ENCODE measurements around the gene PVALB.

DNA sequence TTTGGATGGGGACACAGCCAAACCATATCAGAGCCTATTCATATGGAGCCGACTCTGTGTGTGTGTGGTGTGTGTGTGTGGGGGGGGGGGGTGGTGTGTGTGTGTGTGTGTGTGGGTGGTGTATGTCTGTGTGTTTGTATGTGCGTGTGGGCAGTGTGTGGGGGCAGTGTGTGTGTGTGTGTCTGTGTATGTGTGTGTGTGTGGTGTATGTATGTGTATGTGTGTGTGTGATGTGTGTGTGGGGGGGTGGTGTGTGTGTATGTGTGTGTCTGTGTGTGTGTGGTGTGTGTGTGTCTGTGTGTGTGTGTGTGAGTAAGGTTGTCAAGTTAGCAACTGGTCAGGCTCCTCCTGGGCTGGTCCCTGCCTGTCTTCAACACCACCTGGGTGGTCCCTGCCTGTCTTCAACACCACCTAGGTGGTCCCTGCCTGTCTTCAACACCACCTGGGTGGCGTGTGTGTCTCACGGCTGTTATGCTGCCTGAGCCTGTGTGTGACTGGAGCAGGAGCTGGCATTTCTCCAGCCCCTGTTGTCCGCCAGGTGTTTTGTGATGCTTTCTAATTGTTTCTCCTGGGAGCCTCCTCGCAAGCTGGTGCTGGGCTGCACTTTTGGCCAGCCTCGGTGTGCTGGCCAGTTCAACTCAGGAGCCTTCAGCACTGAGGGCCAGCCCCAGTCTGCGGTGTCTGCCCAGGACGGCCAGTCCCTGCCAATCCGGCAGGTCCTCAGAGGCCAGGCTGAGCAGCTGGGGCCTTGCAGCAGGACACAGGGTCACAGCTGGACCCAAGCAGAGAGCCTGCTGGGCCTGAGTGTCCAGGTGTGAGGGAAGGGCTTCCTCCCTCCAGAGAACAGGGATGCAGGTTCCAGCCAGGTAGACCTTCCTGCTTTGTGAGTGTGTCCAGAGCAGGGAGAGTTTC, 21.5 kb upstream of the PVALB start:
- TF ChIP-seq, protein P1, sequence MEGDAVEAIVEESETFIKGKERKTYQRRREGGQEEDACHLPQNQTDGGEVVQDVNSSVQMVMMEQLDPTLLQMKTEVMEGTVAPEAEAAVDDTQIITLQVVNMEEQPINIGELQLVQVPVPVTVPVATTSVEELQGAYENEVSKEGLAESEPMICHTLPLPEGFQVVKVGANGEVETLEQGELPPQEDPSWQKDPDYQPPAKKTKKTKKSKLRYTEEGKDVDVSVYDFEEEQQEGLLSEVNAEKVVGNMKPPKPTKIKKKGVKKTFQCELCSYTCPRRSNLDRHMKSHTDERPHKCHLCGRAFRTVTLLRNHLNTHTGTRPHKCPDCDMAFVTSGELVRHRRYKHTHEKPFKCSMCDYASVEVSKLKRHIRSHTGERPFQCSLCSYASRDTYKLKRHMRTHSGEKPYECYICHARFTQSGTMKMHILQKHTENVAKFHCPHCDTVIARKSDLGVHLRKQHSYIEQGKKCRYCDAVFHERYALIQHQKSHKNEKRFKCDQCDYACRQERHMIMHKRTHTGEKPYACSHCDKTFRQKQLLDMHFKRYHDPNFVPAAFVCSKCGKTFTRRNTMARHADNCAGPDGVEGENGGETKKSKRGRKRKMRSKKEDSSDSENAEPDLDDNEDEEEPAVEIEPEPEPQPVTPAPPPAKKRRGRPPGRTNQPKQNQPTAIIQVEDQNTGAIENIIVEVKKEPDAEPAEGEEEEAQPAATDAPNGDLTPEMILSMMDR (conservative IDR thresholded peaks at IDR 0.05): no peak
- no peak for TF ChIP-seq ZFX (IDR thresholded peaks at IDR 0.05)

Data from C4-2B (cell line).